ENCODE results near the gene SUPV3L1.

SUPV3L1 gene

DNA sequence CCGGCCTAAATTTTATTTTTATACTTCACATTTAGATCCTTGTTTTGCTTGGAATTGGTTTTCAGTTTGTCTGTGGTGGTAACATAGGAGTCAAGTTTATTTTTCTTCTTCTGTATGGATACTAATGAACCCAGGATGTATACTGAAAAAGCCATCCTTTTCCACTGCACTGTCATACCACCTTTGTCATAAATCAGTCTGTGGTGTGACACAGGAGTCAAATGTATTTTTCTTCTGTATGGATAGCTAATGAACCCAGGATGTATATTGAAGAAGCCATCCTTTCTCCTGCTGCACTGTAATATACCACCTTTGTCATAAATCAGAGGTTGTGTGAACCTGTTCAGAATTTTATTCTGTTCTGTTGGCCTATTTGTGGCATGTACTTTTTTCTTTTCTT is 34.7 kb upstream of the SUPV3L1 start:
- ChIA-PET CTCF (no interaction called here), POLR2A (no interaction called here)
- H3K4me3 ChIP-seq (ENCODE audit: low read depth, low read length), result no peak overlapping the region
- no peak for DNase-seq (ENCODE audit: low read depth, low spot score)
- TF ChIP-seq, protein P1, sequence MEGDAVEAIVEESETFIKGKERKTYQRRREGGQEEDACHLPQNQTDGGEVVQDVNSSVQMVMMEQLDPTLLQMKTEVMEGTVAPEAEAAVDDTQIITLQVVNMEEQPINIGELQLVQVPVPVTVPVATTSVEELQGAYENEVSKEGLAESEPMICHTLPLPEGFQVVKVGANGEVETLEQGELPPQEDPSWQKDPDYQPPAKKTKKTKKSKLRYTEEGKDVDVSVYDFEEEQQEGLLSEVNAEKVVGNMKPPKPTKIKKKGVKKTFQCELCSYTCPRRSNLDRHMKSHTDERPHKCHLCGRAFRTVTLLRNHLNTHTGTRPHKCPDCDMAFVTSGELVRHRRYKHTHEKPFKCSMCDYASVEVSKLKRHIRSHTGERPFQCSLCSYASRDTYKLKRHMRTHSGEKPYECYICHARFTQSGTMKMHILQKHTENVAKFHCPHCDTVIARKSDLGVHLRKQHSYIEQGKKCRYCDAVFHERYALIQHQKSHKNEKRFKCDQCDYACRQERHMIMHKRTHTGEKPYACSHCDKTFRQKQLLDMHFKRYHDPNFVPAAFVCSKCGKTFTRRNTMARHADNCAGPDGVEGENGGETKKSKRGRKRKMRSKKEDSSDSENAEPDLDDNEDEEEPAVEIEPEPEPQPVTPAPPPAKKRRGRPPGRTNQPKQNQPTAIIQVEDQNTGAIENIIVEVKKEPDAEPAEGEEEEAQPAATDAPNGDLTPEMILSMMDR (IDR thresholded peaks at IDR 0.05; ENCODE audit: insufficient read depth, low read length, missing control alignments), result no peak

DNA sequence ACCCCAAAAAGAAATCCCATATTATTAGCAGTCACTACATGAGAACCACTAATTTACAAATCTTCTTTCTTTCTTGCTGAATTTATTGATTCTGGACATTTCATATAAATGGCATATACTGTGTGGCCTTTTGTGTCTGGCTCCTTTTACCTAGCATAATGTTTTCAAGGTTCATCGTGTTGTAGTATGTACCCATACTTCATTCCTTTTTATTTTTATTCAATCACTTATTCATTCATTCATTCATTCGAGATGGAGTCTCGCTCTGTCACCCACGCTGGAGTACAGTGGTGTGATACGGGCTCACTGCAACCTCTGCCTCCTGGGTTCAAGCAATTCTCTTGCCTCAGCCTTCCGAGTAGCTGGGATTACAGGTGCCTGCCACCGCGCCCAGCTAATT is 34.2 kb upstream of the SUPV3L1 start:
- ChIA-PET POLR2A (no interaction called here), CTCF (no interaction called here)
- DNase-seq (ENCODE audit: low read depth, low spot score), result no peak
- no peak overlapping the region for H3K4me3 ChIP-seq (ENCODE audit: low read depth, low read length)
- TF ChIP-seq, protein P1 (IDR thresholded peaks at IDR 0.05; ENCODE audit: insufficient read depth, low read length, missing control alignments), result no peak

DNA sequence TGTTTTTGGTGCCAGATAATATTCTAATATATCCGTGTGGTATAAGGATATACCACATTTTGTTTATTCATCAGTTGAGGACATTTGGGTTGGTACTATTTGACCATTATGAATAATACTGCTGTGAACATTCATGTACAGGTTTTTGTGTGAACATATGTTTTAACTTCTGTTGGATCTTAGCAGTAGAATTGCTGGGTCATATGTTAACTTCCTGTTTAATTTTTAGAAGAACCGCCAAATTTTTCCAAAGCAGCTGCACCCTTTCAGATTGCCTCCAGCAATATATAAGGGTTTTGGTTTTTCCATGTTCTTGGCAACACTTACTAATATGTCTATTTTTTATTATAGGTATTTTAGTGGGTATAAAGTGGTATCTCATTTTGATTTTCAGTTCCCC is 33.3 kb upstream of the SUPV3L1 start:
- CTCF ChIA-PET, result interaction anchor here (1.8 kb wide), 1 partner anchor 22 kb away, joined by 3 read pairs; no protein-coding TSS in a partner anchor
- TF ChIP-seq, protein P1 (IDR thresholded peaks at IDR 0.05; ENCODE audit: insufficient read depth, low read length, missing control alignments), result no peak
- POLR2A ChIA-PET, result no interaction called here
- DNase-seq (ENCODE audit: low read depth, low spot score), result no peak
- no peak overlapping the region for H3K4me3 ChIP-seq (ENCODE audit: low read depth, low read length)

DNA sequence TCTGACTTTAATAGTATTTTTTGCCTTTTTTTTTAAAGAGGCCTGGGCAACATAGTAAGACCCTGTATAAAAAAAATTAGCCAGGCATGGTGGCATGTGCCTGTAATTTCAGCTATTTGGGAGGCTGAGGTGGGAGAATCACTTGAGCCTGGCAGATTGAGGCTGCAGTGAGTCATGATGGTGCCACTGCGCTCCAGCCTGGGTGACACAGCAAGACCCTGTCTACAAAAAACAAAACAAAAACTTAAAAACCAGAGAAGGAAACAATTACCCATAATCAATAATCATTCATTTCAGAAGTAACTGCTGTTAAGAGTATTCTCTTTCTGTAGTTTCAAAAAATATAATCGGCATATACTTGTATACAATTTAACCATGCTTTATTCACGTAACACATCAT is 28.1 kb upstream of the SUPV3L1 start:
- H3K4me3 ChIP-seq (ENCODE audit: low read depth, low read length), result no peak overlapping the region
- CTCF ChIA-PET, result no interaction called here
- POLR2A ChIA-PET, result no interaction called here
- DNase-seq (ENCODE audit: low read depth, low spot score), result no peak
- TF ChIP-seq, protein P1 (IDR thresholded peaks at IDR 0.05; ENCODE audit: insufficient read depth, low read length, missing control alignments), result no peak

DNA sequence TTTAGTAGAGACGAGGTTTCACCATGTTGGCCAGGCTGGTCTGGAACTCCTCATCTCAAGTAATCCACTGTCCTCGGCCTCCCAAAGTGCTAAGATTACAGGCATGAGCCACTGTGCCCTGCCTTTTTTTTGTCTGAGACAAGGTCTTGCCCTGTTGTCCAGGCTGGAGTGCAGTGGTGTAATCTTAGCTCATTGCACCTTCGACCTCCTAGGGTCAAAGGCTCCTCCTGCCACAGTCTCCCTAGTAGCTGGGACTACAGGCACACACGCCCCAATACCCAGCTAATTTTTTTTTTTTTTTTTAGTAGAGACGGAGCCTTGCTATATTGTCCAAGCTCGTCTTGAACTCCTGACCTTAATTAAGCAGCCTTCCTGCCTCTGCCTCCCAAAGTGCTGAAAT is 26.8 kb upstream of the SUPV3L1 start:
- no peak overlapping the region for H3K4me3 ChIP-seq (ENCODE audit: low read depth, low read length)
- POLR2A ChIA-PET, result interaction anchor here (1.0 kb wide), 1 partner anchor 9 kb away, joined by 5 read pairs; no protein-coding TSS in a partner anchor
- no peak for DNase-seq (ENCODE audit: low read depth, low spot score)
- CTCF ChIA-PET, result interaction anchor here (0.7 kb wide), 1 partner anchor 12 kb away, joined by 3 read pairs; no protein-coding TSS in a partner anchor
- TF ChIP-seq, protein P1 (IDR thresholded peaks at IDR 0.05; ENCODE audit: insufficient read depth, low read length, missing control alignments), result no peak

DNA sequence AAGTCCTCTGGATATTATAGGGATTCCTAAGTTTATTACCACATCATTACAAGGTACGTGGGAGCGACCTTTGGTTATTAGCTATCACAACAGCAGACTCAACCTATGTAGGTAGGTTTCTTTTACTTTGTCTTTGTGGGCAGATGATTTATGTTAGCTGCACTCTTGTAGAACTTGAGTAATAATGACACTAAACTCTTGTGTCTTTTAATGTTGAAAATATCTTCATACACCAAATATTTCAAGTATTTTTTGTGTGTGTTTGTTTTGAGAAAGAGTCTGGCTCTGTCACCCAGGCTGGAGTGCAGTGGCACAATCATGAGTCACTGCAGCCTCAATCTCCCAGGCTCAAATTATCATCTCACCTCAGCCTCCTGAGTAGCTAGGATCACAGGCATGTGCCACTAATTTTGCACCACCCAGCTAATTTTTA is 19.2 kb upstream of the SUPV3L1 start:
- H3K4me3 ChIP-seq (ENCODE audit: low read depth, low read length), result no peak overlapping the region
- CTCF ChIA-PET, result interaction anchor here (0.8 kb wide), 1 partner anchor 14 kb away, joined by 3 read pairs; no protein-coding TSS in a partner anchor
- TF ChIP-seq, protein P1 (IDR thresholded peaks at IDR 0.05; ENCODE audit: insufficient read depth, low read length, missing control alignments), result no peak
- DNase-seq (ENCODE audit: low read depth, low spot score), result peak; percentile 19
- POLR2A ChIA-PET, result interaction anchor here (1.1 kb wide), 1 partner anchor 103 kb away, joined by 3 read pairs; no protein-coding TSS in a partner anchor

All from AG04449 (cell line).